Measurements from ENCODE around the gene IQGAP2. TPM values are rescaled to one million over a fixed set of nuclear protein-coding genes. Genes with fewer than 3 reads are reported as not detected.

The IQGAP2 gene
- total RNA-seq, 1 donor from 2014 or later, result 1.4 TPM

DNA sequence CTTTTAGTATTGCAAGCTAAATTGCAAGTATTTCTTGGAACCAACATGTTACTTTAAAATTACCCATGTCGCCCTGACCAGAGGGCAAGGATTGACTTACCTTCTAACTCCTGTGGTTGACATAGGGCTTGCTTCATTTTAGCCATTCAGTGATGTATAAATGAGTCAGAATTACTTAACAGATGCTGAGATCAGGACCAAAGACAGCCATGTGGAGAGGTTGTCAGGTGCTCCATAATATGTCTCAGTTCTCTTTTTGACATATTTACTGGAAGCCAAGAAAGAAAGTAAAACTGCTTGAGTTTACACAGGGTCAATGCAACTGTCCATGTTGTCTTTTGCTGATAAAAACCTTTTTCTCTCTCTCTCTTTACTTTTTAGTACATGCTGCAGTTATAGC is 186.9 kb downstream of the IQGAP2 start:
- peaks cover 8% of the 10 kb centered on the region for H3K36me3 Mint-ChIP-seq (ENCODE audit: unreplicated experiment)
- peaks cover 2% of the 10 kb centered on the region for H3K27me3 Mint-ChIP-seq (ENCODE audit: unreplicated experiment)
- no peaks in the 10 kb centered on the region for H3K9me3 Mint-ChIP-seq (ENCODE audit: unreplicated experiment)
- H3K4me3 Mint-ChIP-seq (ENCODE audit: unreplicated experiment), result no peak overlapping the region
- DNase-seq, result no peak
- no peak overlapping the region for H3K27ac Mint-ChIP-seq (ENCODE audit: unreplicated experiment)
- peaks cover 16% of the 10 kb centered on the region for H3K4me1 Mint-ChIP-seq (ENCODE audit: low read depth, unreplicated experiment)
- TF ChIP-seq, protein P1, sequence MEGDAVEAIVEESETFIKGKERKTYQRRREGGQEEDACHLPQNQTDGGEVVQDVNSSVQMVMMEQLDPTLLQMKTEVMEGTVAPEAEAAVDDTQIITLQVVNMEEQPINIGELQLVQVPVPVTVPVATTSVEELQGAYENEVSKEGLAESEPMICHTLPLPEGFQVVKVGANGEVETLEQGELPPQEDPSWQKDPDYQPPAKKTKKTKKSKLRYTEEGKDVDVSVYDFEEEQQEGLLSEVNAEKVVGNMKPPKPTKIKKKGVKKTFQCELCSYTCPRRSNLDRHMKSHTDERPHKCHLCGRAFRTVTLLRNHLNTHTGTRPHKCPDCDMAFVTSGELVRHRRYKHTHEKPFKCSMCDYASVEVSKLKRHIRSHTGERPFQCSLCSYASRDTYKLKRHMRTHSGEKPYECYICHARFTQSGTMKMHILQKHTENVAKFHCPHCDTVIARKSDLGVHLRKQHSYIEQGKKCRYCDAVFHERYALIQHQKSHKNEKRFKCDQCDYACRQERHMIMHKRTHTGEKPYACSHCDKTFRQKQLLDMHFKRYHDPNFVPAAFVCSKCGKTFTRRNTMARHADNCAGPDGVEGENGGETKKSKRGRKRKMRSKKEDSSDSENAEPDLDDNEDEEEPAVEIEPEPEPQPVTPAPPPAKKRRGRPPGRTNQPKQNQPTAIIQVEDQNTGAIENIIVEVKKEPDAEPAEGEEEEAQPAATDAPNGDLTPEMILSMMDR (IDR thresholded peaks at IDR 0.05; ENCODE audit: partially characterized antibody, unreplicated experiment), result no peak

GRCh38 chr5:76591366-76591765 is 188.3 kb downstream of the IQGAP2 start:
- Mint-ChIP-seq H3K9me3 (ENCODE audit: unreplicated experiment) (no peaks in the 10 kb centered on the region), H3K27ac (ENCODE audit: unreplicated experiment) (no peak overlapping the region), H3K27me3 (ENCODE audit: unreplicated experiment) (peaks cover 2% of the 10 kb centered on the region), H3K4me1 (ENCODE audit: low read depth, unreplicated experiment) (peaks cover 16% of the 10 kb centered on the region), H3K36me3 (ENCODE audit: unreplicated experiment) (peaks cover 8% of the 10 kb centered on the region), H3K4me3 (ENCODE audit: unreplicated experiment) (no peak overlapping the region)
- DNase-seq, result no peak
- TF ChIP-seq, protein P1 (IDR thresholded peaks at IDR 0.05; ENCODE audit: partially characterized antibody, unreplicated experiment), result no peak

DNA sequence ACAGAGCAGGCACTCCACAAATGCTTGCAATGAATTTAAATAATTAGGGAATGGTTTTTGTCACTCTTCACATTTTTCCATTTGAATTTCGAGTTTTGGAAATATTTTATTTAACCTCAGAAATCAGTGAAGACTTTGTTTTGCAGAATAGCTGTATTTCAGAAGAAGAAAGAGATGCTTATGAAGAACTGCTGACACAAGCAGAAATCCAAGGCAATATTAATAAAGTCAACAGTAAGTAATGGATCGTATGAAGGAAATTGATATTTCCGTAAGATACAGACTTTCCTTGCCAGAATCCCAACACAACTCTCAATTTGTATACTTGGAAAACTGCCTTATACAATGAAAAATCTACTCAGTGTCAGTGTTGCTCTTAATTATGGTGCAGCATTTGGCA is 189.6 kb downstream of the IQGAP2 start:
- no peak for DNase-seq
- H3K27ac Mint-ChIP-seq (ENCODE audit: unreplicated experiment), result no peak overlapping the region
- H3K4me3 Mint-ChIP-seq (ENCODE audit: unreplicated experiment), result no peak overlapping the region
- TF ChIP-seq, protein P1 (IDR thresholded peaks at IDR 0.05; ENCODE audit: partially characterized antibody, unreplicated experiment), result no peak
- H3K4me1 Mint-ChIP-seq (ENCODE audit: low read depth, unreplicated experiment), result peaks cover 16% of the 10 kb centered on the region
- H3K9me3 Mint-ChIP-seq (ENCODE audit: unreplicated experiment), result no peaks in the 10 kb centered on the region
- peaks cover 8% of the 10 kb centered on the region for H3K36me3 Mint-ChIP-seq (ENCODE audit: unreplicated experiment)
- H3K27me3 Mint-ChIP-seq (ENCODE audit: unreplicated experiment), result peaks cover 2% of the 10 kb centered on the region

DNA sequence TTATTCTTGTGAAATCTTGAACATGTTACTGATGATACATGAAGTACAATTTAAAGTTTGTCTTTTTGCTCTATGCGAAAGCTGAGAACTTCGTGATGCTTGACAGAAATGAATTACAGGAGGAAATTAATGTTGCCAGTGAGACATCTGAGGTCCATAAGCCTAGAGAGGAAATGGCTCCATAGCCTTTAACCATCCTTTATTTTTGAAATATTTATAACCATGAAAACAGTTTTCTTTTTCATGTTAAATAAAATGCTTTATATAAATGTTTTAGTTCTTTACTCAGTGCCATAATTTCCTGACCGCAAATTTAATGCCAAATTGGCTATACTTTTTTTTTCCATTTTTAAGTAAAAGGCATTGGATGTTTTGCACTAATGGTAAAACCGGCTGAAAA is 191.0 kb downstream of the IQGAP2 start:
- no peak for DNase-seq
- peaks cover 16% of the 10 kb centered on the region for H3K4me1 Mint-ChIP-seq (ENCODE audit: low read depth, unreplicated experiment)
- peaks cover 8% of the 10 kb centered on the region for H3K36me3 Mint-ChIP-seq (ENCODE audit: unreplicated experiment)
- H3K27ac Mint-ChIP-seq (ENCODE audit: unreplicated experiment), result no peak overlapping the region
- H3K4me3 Mint-ChIP-seq (ENCODE audit: unreplicated experiment), result no peak overlapping the region
- H3K9me3 Mint-ChIP-seq (ENCODE audit: unreplicated experiment), result no peaks in the 10 kb centered on the region
- TF ChIP-seq, protein P1 (IDR thresholded peaks at IDR 0.05; ENCODE audit: partially characterized antibody, unreplicated experiment), result no peak
- H3K27me3 Mint-ChIP-seq (ENCODE audit: unreplicated experiment), result peaks cover 2% of the 10 kb centered on the region

DNA sequence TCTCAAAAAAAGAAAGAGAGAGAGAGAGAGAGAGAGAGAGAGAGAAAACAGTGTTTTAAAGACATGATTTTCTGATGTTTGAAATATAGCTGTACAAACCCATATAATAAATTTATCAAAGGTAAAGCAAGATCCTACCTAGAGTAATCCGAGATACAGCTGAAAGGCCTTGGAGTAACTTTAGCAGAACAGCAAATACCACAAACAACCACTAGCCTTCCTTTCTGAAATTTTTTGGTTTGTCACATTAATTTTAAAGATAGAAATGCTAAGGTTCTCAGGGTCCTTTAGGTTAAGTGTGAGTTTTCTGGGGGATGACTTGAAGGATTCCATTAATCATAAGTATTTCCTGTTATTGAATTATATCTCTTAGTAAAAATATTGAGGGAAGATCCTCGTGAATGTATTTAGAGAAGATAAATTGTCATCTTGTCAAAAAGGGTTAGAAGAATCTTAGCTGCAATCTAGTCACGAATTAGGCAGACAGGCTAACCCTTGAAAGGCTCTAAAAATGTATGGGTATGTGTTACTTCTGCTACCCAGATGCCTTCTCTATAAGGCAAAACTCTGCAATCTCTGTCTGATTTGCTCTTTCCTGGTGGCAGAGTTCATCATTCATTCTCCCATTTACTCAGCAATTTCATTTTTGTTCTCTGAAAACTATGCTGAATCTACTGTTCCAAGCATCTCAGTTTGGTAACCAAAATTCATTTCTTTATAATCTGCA is 192.8 kb downstream of the IQGAP2 start:
- no peak for DNase-seq
- peaks cover 8% of the 10 kb centered on the region for H3K36me3 Mint-ChIP-seq (ENCODE audit: unreplicated experiment)
- H3K27ac Mint-ChIP-seq (ENCODE audit: unreplicated experiment), result no peak overlapping the region
- peaks cover 16% of the 10 kb centered on the region for H3K4me1 Mint-ChIP-seq (ENCODE audit: low read depth, unreplicated experiment)
- no peak overlapping the region for H3K4me3 Mint-ChIP-seq (ENCODE audit: unreplicated experiment)
- TF ChIP-seq, protein P1 (IDR thresholded peaks at IDR 0.05; ENCODE audit: partially characterized antibody, unreplicated experiment), result no peak
- H3K9me3 Mint-ChIP-seq (ENCODE audit: unreplicated experiment), result no peaks in the 10 kb centered on the region
- H3K27me3 Mint-ChIP-seq (ENCODE audit: unreplicated experiment), result peaks cover 2% of the 10 kb centered on the region
